GM12874 (cell line): Measurements from ENCODE around the gene MYO1D.

Experiments
- TF ChIP-seq, protein P1 (sequence below): IDR thresholded peaks from 2 replicates; pipeline ENCODE4 v1.5.1; 2011; ENCODE audit warnings: low read depth, mild to moderate bottlenecking, control low read depth, low read length, moderate library complexity; ENCODE audit not compliant: insufficient read depth

The MYO1D gene

DNA sequence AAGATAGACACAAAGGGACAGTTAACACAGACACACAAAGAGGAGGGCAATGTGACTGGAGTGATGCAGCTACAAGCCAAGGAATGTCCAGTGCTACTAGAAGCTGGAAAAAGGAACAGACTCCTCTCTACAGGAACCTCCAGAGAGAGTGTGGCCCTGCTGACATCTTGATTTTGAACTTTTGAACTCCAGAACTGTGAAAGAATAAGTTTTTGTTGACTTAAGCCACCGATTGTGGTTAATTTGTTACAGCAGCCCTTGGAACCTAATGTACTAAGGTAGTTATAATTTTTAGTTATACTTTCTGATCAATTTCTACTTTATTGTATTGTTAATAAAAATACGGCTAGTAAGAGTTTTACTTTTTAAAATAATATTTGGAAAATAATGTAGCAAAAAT is 129.1 kb downstream of the MYO1D start:
- TF ChIP-seq, protein P1, sequence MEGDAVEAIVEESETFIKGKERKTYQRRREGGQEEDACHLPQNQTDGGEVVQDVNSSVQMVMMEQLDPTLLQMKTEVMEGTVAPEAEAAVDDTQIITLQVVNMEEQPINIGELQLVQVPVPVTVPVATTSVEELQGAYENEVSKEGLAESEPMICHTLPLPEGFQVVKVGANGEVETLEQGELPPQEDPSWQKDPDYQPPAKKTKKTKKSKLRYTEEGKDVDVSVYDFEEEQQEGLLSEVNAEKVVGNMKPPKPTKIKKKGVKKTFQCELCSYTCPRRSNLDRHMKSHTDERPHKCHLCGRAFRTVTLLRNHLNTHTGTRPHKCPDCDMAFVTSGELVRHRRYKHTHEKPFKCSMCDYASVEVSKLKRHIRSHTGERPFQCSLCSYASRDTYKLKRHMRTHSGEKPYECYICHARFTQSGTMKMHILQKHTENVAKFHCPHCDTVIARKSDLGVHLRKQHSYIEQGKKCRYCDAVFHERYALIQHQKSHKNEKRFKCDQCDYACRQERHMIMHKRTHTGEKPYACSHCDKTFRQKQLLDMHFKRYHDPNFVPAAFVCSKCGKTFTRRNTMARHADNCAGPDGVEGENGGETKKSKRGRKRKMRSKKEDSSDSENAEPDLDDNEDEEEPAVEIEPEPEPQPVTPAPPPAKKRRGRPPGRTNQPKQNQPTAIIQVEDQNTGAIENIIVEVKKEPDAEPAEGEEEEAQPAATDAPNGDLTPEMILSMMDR, result no peak

DNA sequence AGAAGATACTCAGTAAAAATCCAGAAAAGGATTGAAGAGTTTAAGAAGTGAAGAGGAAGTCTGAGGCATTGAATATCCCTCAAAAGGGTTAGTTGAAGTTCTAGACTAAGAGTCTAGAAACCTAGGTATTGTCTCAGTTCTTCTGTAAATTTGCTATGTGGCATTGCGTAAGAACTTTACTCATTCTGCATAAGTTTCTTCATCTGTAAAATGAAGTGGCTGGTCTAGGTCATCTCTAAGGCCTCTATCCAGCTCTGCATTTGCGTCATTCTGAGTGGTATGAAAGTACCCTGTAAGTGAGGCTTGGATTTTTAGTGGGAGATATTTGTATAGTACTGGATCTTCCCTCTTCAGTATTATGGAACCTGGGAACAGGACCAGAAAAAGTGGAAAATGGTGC is 130.2 kb downstream of the MYO1D start:
- TF ChIP-seq, protein P1, result no peak

DNA sequence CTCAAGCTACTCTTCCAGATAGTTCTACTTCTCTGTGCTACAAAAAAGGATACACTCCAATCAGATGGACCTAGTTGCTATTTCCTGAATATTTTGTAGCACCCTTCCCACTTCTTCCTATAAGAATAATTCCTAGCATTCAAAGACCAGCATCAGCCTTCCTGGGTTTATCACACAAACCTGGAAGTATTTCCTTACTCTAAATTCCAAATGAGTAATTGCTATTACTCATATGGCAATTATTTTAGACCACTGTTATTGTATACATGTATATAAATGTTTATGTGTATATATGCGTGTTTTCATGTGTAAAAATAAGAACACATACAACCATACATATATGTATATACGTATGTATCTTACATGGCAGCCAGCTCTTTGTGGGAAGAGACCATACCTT is 130.6 kb downstream of the MYO1D start:
- TF ChIP-seq, protein P1, result no peak

DNA sequence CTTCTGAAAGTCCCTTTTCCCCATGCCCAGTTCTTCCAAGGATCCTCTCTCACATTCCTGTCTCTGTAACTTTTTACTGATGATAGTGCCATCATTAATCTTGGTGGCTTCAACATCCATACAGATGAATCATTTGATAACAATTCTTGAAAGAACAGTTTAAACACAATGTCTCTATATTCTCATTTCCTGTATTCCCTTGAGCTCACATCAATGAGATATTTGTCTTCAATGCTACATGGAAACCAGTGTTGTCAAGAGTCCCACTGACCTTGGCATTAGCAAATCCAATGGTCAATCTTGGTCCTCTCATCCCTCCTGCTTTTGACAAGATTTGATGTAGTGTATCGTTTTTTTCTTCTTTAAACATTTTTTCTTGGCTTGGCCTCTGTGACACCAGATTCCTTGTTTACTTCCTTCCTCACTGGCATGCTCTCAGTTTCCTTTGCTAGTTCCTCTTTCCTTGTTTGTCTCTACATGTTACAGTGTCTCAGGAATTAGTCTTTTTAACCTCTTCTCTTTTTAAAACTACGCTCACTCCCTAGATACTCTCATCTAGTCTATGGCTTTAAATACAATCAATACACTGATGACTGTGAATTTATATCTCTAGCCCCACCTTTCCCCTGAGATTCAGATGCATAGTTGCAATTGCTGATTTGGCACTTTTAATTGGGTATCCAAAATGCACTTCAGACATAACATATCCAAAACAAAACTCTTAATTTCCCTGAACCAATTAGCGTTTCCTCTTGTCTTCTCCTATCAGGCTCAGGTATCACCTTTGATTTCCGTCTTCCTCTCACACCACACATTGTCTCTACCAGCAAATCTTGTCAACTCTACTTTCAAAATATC is 134.0 kb downstream of the MYO1D start:
- TF ChIP-seq, protein P1, result no peak

DNA sequence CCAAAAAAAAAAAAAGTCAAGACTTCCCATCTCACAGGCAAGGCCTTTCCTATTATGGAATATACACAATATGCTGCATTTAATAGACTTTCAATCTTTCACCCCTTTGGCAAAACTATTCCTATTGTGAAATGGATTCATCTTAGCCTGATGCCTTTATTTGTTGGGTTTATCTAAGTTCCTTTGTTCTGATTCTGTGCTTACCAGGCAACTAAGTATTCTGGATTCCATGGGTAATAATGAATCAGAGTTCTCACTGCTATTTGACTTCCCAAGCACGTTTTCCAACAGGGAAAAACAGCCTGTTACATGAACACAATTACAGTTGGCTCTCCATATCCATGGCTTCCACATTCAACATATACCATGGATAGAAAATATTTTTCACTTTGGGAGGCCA is 135.5 kb downstream of the MYO1D start:
- TF ChIP-seq, protein P1, result no peak

- TF ChIP-seq, protein P1, result no peak
Measured at GRCh38 chr17:32739722-32740121, 137.2 kb downstream of the MYO1D start.

DNA sequence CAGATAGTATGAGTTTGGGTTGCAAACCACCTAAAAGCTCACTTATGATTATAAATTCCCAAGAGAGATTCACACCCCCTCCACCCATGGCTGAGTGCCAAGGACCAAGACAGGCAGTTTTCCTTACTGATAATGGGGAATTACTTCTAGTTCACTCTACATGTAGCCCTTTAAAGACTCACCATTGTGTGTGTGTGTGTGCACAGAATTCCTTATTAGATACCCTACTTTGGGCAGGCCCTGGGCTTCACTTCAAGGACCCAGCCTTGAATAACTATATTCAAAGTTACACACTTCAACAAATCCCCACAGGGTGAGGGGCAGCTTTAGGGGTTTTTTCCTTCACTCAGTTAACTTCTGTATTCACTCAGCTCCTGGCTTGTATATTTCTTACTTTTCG is 143.5 kb downstream of the MYO1D start:
- TF ChIP-seq, protein P1, result no peak

DNA sequence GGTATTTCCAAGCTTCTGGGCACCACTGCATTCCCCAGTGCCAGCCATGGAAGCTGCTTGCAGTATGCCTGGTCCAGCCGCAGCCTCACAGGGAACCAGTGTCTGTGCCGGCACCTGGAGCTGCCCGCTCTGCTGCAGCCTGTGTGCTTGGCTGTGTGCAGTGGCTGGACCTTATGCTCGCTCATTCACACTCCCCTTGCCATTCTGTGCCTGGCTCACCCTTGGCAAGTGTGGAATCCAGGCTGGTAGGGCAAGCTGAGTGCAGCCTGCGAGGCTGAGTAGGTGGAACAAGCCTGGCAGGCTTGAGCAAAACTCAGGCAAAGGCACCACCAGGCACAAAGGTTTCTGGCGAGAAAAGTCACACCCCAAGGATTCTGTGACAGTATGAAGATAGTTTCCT is 144.0 kb downstream of the MYO1D start:
- TF ChIP-seq, protein P1, result no peak
